ENCODE results near the gene ZNF407. TPM values are rescaled to one million over a fixed set of nuclear protein-coding genes. Genes with fewer than 3 reads are reported as not detected.

The ZNF407 gene
- total RNA-seq, 1 donor from 2014 or later: 10.6 TPM

GRCh38 chr18:74728586-74728985, 130.9 kb downstream of the ZNF407 start:
- intact Hi-C loops (cut with micrococcal nuclease): no loop called here
- Histone ChIP-seq H3K27ac (replicated peaks) (no peak overlapping the region), H3K9me3 (replicated peaks) (no peaks in the 10 kb centered on the region), H3K4me3 (no peak overlapping the region), H3K36me3 (no peaks in the 10 kb centered on the region), H3K4me1 (no peaks in the 10 kb centered on the region), H3K27me3 (ENCODE audit: low read depth) (no peaks in the 10 kb centered on the region)
- no peak for TF ChIP-seq CTCF (IDR thresholded peaks at IDR 0.05; ENCODE audit: borderline replicate concordance)
- DNase-seq: no peak

DNA sequence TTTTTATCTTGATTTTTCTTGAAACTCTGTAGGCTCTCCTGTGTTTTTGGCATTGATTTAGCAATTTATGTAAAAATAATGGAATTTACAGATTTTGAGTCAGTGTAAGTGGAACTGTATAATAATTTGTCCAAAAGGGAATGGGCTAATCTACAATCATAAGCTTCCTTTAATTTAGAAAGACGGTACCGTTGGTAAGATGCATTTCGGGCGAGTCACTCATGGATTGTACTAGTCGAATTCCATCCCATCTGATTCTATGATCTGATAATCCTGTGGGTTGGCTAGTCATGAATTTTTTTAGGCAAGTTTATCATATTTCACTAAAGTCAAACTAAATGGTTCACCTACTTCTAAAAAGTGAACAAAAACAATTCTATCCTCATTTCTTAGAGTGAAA, 133.4 kb downstream of the ZNF407 start:
- Histone ChIP-seq H3K4me1 (no peaks in the 10 kb centered on the region), H3K36me3 (no peaks in the 10 kb centered on the region), H3K4me3 (no peak overlapping the region), H3K9me3 (replicated peaks) (no peaks in the 10 kb centered on the region), H3K27me3 (ENCODE audit: low read depth) (no peaks in the 10 kb centered on the region), H3K27ac (replicated peaks) (no peak overlapping the region)
- intact Hi-C loops (cut with micrococcal nuclease): no loop called here
- DNase-seq: no peak
- TF ChIP-seq CTCF (IDR thresholded peaks at IDR 0.05; ENCODE audit: borderline replicate concordance): no peak

DNA sequence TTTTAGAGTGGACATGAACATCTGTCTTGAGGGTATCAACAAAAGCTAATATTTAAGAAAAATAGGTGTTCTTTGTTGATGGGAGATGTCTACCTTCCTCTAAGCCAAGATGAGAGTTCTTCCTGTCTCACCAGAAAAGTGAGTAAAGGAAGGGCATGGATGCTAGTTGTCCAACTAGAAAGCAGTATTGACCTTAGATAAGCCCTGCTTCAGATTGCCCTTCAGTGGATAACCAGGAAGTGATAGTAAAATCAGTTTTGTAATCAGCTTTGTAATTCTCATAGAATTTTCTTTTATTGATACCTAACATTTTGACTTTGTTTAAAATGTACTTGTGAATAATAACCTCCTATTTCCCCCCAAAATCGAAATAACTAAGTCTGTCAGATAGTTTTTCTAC, 134.7 kb downstream of the ZNF407 start:
- Histone ChIP-seq H3K4me1 (no peaks in the 10 kb centered on the region), H3K4me3 (no peak overlapping the region), H3K27ac (replicated peaks) (no peak overlapping the region), H3K9me3 (replicated peaks) (no peaks in the 10 kb centered on the region), H3K36me3 (no peaks in the 10 kb centered on the region), H3K27me3 (ENCODE audit: low read depth) (no peaks in the 10 kb centered on the region)
- intact Hi-C loops (cut with micrococcal nuclease): no loop called here
- no peak for DNase-seq
- no peak for TF ChIP-seq CTCF (IDR thresholded peaks at IDR 0.05; ENCODE audit: borderline replicate concordance)

GRCh38 chr18:74733598-74733997, 135.9 kb downstream of the ZNF407 start:
- intact Hi-C loops (cut with micrococcal nuclease): no loop called here
- no peaks in the 10 kb centered on the region for H3K9me3 ChIP-seq (replicated peaks)
- H3K27ac ChIP-seq (replicated peaks): no peak overlapping the region
- H3K4me3 ChIP-seq: no peak overlapping the region
- H3K27me3 ChIP-seq (ENCODE audit: low read depth): no peaks in the 10 kb centered on the region
- H3K4me1 ChIP-seq: no peaks in the 10 kb centered on the region
- H3K36me3 ChIP-seq: no peaks in the 10 kb centered on the region
- no peak for DNase-seq
- no peak for TF ChIP-seq CTCF (IDR thresholded peaks at IDR 0.05; ENCODE audit: borderline replicate concordance)

GRCh38 chr18:74734013-74734444, 136.4 kb downstream of the ZNF407 start:
- no peak for DNase-seq
- H3K4me1 ChIP-seq: no peaks in the 10 kb centered on the region
- H3K4me3 ChIP-seq: no peak overlapping the region
- intact Hi-C loops (cut with micrococcal nuclease): no loop called here
- no peaks in the 10 kb centered on the region for H3K9me3 ChIP-seq (replicated peaks)
- no peaks in the 10 kb centered on the region for H3K36me3 ChIP-seq
- no peak for TF ChIP-seq CTCF (IDR thresholded peaks at IDR 0.05; ENCODE audit: borderline replicate concordance)
- no peak overlapping the region for H3K27ac ChIP-seq (replicated peaks)
- H3K27me3 ChIP-seq (ENCODE audit: low read depth): no peaks in the 10 kb centered on the region

- no peaks in the 10 kb centered on the region for H3K4me1 ChIP-seq
- TF ChIP-seq CTCF (IDR thresholded peaks at IDR 0.05; ENCODE audit: borderline replicate concordance): no peak
- DNase-seq: no peak
- H3K9me3 ChIP-seq (replicated peaks): no peaks in the 10 kb centered on the region
- H3K27ac ChIP-seq (replicated peaks): no peak overlapping the region
- no peaks in the 10 kb centered on the region for H3K36me3 ChIP-seq
- intact Hi-C loops (cut with micrococcal nuclease): no loop called here
- no peaks in the 10 kb centered on the region for H3K27me3 ChIP-seq (ENCODE audit: low read depth)
- no peak overlapping the region for H3K4me3 ChIP-seq
These were observed 142.3 kb downstream of the ZNF407 start for GRCh38 chr18:74739926-74740325.
